22Rv1 (cell line): ENCODE measurements around the gene MAP1B.

Source experiments
- CTCF ChIP-seq: fragments of 450-650 bp; IDR thresholded peaks from 2 replicates; pipeline ENCODE4 v1.5.1; 2017; ENCODE audit warnings: mild to moderate bottlenecking
- ZFX ChIP-seq: fragments of 450-650 bp; IDR thresholded peaks from 2 replicates; pipeline ENCODE4 v1.6.1; 2017; ENCODE audit warnings: antibody characterized with exemption, borderline replicate concordance

- TF ChIP-seq CTCF: no peak
- no peak for TF ChIP-seq ZFX
Measured at GRCh38 chr5:72140711-72141110, 33.4 kb downstream of the MAP1B start.
